ENCODE results near the gene DTNBP1. TPM values are rescaled to one million over a fixed set of nuclear protein-coding genes. Genes with fewer than 3 reads are reported as not detected.

DTNBP1 gene
- total and polyA plus RNA-seq, 2 of the 4 experiments (the other 2 are of a cell fraction): 4.8 to 18.7 TPM

DNA sequence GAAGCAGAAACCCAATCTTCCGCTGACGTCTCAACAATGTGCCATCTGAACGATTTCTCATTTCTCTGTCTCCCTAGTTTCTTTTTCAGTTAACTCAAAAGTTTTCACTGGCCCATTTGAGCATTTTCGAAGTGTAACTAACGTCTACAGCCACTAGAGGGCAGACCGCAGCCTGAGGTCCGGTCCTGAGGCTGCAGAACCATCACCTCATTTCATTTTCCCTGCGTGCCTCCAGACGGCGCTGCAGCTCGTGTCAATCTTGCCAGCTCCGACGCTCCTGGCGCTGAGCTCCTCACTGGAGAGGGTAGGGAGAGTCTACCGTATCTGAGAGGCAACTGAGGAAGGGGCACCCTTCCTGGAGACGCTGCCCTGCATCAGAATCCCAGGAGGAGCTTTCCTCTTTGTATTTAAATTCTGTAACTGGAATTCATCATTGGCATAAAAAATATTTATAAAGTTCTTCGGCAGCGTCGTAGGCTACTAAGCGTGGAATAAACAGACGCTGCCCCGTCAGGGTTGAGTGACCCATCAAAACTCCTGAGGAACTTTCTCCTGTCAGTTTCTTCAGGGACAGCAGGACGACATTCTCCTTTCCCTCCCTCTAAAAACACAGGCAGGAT, 28.5 kb upstream of the DTNBP1 start:
- no peak overlapping the region for H3K9ac ChIP-seq (ENCODE audit: low read depth, low read length)
- H3K56ac ChIP-seq (ENCODE audit: extremely low read depth, insufficient read depth, low read length): no peak overlapping the region
- H2BK5ac ChIP-seq (ENCODE audit: low read depth, low read length, poor library complexity, severe bottlenecking): no peak overlapping the region
- no peaks in the 10 kb centered on the region for H4K20me1 ChIP-seq (ENCODE audit: insufficient read depth, low read length)
- H4K8ac ChIP-seq (ENCODE audit: low read depth in 2 of 2, low read length in 2 of 2): no peak overlapping the region
- H4K91ac ChIP-seq (ENCODE audit: insufficient read depth, low read depth, low read length): no peak overlapping the region
- H3K14ac ChIP-seq (replicated peaks; ENCODE audit: low read depth, low read length): no peak overlapping the region
- no peak overlapping the region for H2BK15ac ChIP-seq (ENCODE audit: low read depth, low read length)
- H3K18ac ChIP-seq (ENCODE audit: low read depth, low read length): no peak overlapping the region
- no peaks in the 10 kb centered on the region; the same call in 1 of the 2 replicates for H3K9me3 ChIP-seq (ENCODE audit: control insufficient read depth, insufficient read depth, low read length)
- DNase-seq (peak; percentile 87), ATAC-seq (ENCODE audit: low read depth) (peak; percentile 99)
- no peaks in the 10 kb centered on the region for H3K4me1 ChIP-seq (ENCODE audit: control insufficient read depth, insufficient read depth, low read length)
- peak overlapping the region; percentile 67 for H3K4me2 ChIP-seq (ENCODE audit: low read depth, low read length)
- no peak overlapping the region for H3K4me3 ChIP-seq (ENCODE audit: insufficient read depth, low read depth, low read length)
- H2BK120ac ChIP-seq (ENCODE audit: low read depth, low read length): no peak overlapping the region
- H3K36me3 ChIP-seq (ENCODE audit: control insufficient read depth, insufficient read depth, low read length): no peaks in the 10 kb centered on the region
- 42% methylated on average over 6 of the region's 23 CpGs; no CpG with 5 or more reads in 1 of the 2 experiments for WGBS, 2 experiments (ENCODE audit: extremely low coverage in 2 of 2, insufficient read length in 1 of 2)
- no peak overlapping the region for H2AK5ac ChIP-seq (ENCODE audit: low read depth, low read length)
- ChIA-PET CTCF (interaction anchor here (0.6 to 1.1 kb wide), 20 partner anchors 11 to 587 kb away, joined by 3 to 12 read pairs (median 4); partner anchors contain the start of gene MYLIP), POLR2A (ENCODE audit: unreplicated experiment) (no interaction called here)
- dilution Hi-C loops (cut with HindIII; ENCODE audit: low sequenced_read_pairs, unreplicated experiment) (loop anchor here (25.0 kb wide), 1 partner anchor 496 kb away; no protein-coding TSS in a partner anchor), intact Hi-C loops (cut with micrococcal nuclease) (loop anchor here (1.0 kb wide), 4 partner anchors 437 to 515 kb away; no protein-coding TSS in a partner anchor), in situ Hi-C loops (cut with MboI; ENCODE audit: low sequenced_read_pairs) (loop anchor here (5.0 kb wide), 1 partner anchor 516 kb away; no protein-coding TSS in a partner anchor)
- H3K27me3 ChIP-seq (ENCODE audit: control insufficient read depth, insufficient read depth, low read length): peaks cover 8% of the 10 kb centered on the region
- H4K5ac ChIP-seq (ENCODE audit: low read depth, low read length): no peak overlapping the region
- H2BK20ac ChIP-seq (ENCODE audit: low read depth, low read length): no peak overlapping the region
- no peak overlapping the region for H2AK9ac ChIP-seq (replicated peaks; ENCODE audit: low read depth, low read length, poor library complexity)
- no peaks in the 10 kb centered on the region for H3K9me1 ChIP-seq (ENCODE audit: insufficient read depth, low read length)
- peak overlapping the region; percentile 81 for H2AFZ ChIP-seq (replicated peaks; ENCODE audit: low read length, poor library complexity)
- H3K27ac ChIP-seq (ENCODE audit: insufficient read depth, low read length): no peak overlapping the region
- BruUV-seq (replicated peaks): no TSS peak
- no peak overlapping the region for H3K4ac ChIP-seq (ENCODE audit: low read depth, low read length)
- H3K79me1 ChIP-seq (ENCODE audit: low read depth in 1 of 2, low read length in 2 of 2): no peaks in the 10 kb centered on the region
- no peak overlapping the region for H3K23ac ChIP-seq (ENCODE audit: low read depth, low read length)
- TF ChIP-seq POLR2A (IDR thresholded peaks at IDR 0.05; ENCODE audit: low read depth, low read length): no peak
- TF ChIP-seq CHD1 (IDR thresholded peaks at IDR 0.05; ENCODE audit: low read depth, low read length): no peak; the same call in 1 of the 2 replicates
- 0 out of 2 replicates have a peak, but pooled peaks have one; percentile 5 for TF ChIP-seq MAFK (IDR thresholded peaks at IDR 0.05; ENCODE audit: low read depth, low read length)
- TF ChIP-seq, protein P1, sequence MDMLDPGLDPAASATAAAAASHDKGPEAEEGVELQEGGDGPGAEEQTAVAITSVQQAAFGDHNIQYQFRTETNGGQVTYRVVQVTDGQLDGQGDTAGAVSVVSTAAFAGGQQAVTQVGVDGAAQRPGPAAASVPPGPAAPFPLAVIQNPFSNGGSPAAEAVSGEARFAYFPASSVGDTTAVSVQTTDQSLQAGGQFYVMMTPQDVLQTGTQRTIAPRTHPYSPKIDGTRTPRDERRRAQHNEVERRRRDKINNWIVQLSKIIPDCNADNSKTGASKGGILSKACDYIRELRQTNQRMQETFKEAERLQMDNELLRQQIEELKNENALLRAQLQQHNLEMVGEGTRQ (IDR thresholded peaks at IDR 0.05; ENCODE audit: low read depth, low read length): no peak
- TF ChIP-seq NFE2L2 (IDR thresholded peaks at IDR 0.05; ENCODE audit: low read depth, low read length): no peak
- TF ChIP-seq CEBPB (IDR thresholded peaks at IDR 0.05; ENCODE audit: low read depth, low read length): no peak
- TF ChIP-seq, protein P2, sequence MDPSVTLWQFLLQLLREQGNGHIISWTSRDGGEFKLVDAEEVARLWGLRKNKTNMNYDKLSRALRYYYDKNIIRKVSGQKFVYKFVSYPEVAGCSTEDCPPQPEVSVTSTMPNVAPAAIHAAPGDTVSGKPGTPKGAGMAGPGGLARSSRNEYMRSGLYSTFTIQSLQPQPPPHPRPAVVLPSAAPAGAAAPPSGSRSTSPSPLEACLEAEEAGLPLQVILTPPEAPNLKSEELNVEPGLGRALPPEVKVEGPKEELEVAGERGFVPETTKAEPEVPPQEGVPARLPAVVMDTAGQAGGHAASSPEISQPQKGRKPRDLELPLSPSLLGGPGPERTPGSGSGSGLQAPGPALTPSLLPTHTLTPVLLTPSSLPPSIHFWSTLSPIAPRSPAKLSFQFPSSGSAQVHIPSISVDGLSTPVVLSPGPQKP (IDR thresholded peaks at IDR 0.05; ENCODE audit: borderline replicate concordance, low read depth, low read length): no peak
- TF ChIP-seq, protein P3, sequence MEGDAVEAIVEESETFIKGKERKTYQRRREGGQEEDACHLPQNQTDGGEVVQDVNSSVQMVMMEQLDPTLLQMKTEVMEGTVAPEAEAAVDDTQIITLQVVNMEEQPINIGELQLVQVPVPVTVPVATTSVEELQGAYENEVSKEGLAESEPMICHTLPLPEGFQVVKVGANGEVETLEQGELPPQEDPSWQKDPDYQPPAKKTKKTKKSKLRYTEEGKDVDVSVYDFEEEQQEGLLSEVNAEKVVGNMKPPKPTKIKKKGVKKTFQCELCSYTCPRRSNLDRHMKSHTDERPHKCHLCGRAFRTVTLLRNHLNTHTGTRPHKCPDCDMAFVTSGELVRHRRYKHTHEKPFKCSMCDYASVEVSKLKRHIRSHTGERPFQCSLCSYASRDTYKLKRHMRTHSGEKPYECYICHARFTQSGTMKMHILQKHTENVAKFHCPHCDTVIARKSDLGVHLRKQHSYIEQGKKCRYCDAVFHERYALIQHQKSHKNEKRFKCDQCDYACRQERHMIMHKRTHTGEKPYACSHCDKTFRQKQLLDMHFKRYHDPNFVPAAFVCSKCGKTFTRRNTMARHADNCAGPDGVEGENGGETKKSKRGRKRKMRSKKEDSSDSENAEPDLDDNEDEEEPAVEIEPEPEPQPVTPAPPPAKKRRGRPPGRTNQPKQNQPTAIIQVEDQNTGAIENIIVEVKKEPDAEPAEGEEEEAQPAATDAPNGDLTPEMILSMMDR (conservative IDR thresholded peaks at IDR 0.05; ENCODE audit: low read depth, low read length): peak; percentile 100
- no peak for TF ChIP-seq RFX5 (IDR thresholded peaks at IDR 0.05; ENCODE audit: low read depth, low read length)
- TF ChIP-seq BHLHE40 (IDR thresholded peaks at IDR 0.05; ENCODE audit: low read depth, low read length): peak; percentile 28; the same call in 1 of the 2 replicates
- peak; percentile 96 for TF ChIP-seq SMC3 (IDR thresholded peaks at IDR 0.05; ENCODE audit: low read depth, low read length)
- no peak for TF ChIP-seq MAZ (IDR thresholded peaks at IDR 0.05; ENCODE audit: borderline replicate concordance, low read depth, low read length)
- 0 out of 2 replicates have a peak, but pooled peaks have one; percentile 11 for TF ChIP-seq MXI1 (IDR thresholded peaks at IDR 0.05; ENCODE audit: borderline replicate concordance, low read depth, low read length)
- TF ChIP-seq RAD21 (IDR thresholded peaks at IDR 0.05; ENCODE audit: low read length): peak; percentile 96
- no peak for TF ChIP-seq FOS (IDR thresholded peaks at IDR 0.05; ENCODE audit: low read depth, low read length)
